Transverse colon (tissue), 3 donors: Measurements from ENCODE around the gene RFPL2.

Source experiments
- POLR2A ChIP-seq: fragments of 450-650 bp; IDR thresholded peaks from one replicate; pipeline ENCODE4 v1.6.1; 2016; ENCODE audit warnings: antibody characterized with exemption, mild to moderate bottlenecking, moderate library complexity
- TF ChIP-seq, protein P1 (sequence below), 5 experiments: fragments of 200-600 bp in 3 of 5; fragments of 450-650 bp in 2 of 5; sonication (generic) in 3 of 5; IDR thresholded peaks; 1 replicate in 2 of 5; 2 replicates in 3 of 5; pipeline ENCODE4 v1.5.1; 2016 to 2017; ENCODE audit warnings: antibody characterized with exemption in 5 of 5, inconsistent platforms in 3 of 5, mild to moderate bottlenecking in 2 of 5, moderate library complexity in 1 of 5

DNA sequence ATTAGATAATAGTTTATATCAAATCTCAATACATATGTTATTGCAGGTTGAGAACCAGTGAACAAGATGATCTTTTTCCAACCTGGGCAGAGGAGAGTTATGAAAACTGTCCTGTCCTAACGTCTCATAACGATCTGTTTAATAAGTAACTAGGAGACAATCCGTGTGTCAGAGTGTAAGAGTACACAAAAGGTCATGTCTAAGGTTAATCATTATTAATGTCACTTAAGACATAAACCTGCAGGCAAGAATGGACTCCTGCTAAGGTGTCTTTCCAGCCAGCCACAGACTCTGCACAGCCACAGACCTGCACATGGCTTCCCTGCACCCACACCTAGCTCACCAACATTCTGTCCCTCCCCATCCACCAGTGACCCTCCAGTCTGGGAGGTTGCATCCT is 40.2 kb upstream of the RFPL2 start:
- TF ChIP-seq, protein P1, sequence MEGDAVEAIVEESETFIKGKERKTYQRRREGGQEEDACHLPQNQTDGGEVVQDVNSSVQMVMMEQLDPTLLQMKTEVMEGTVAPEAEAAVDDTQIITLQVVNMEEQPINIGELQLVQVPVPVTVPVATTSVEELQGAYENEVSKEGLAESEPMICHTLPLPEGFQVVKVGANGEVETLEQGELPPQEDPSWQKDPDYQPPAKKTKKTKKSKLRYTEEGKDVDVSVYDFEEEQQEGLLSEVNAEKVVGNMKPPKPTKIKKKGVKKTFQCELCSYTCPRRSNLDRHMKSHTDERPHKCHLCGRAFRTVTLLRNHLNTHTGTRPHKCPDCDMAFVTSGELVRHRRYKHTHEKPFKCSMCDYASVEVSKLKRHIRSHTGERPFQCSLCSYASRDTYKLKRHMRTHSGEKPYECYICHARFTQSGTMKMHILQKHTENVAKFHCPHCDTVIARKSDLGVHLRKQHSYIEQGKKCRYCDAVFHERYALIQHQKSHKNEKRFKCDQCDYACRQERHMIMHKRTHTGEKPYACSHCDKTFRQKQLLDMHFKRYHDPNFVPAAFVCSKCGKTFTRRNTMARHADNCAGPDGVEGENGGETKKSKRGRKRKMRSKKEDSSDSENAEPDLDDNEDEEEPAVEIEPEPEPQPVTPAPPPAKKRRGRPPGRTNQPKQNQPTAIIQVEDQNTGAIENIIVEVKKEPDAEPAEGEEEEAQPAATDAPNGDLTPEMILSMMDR (IDR thresholded peaks at IDR 0.05): no peak
- TF ChIP-seq POLR2A: no peak
